B cell (primary cell): ENCODE measurements around the gene PLPP2. TPM values are rescaled to one million over a fixed set of nuclear protein-coding genes. Genes with fewer than 3 reads are reported as not detected.

Experiments
- ATAC-seq: fragments of 200-7000 bp; cut with Tn5 transposase; one replicate; pipeline ENCODE4 v1.10.0; 2021; ENCODE audit warnings: low read depth, mild to moderate bottlenecking, moderate number of reproducible peaks, moderate library complexity
- CTCF ChIA-PET: fragments of 350-600 bp; sonication (Branson Sonifier 250); formaldehyde crosslinking; loops from one replicate; lab custom pipeline; 2021; ENCODE audit warnings: antibody characterized with exemption, inconsistent platforms; lab: Charles Lee
- POLR2A ChIA-PET: fragments of 350-600 bp; sonication (Branson Sonifier 250); formaldehyde crosslinking; loops from one replicate; lab custom pipeline; 2021; ENCODE audit warnings: antibody characterized with exemption; lab: Charles Lee
- DNase-seq: peaks from one replicate; pipeline ENCODE4 v3.0.0; 2013
- H2AFZ ChIP-seq: 2 replicates; pipeline ENCODE4 v1.6.1; 2012; ENCODE audit warnings: mild to moderate bottlenecking, low read depth, low read length; ENCODE audit not compliant: insufficient read depth, poor library complexity, severe bottlenecking
- H3K27ac ChIP-seq, 2 donors: 1 replicate in 1 of 2; 2 replicates in 1 of 2; pipeline ENCODE4 v1.5.1; 2012 to 2013; ENCODE audit warnings: low read length in 2 of 2, mild to moderate bottlenecking in 2 of 2, moderate library complexity in 1 of 2
- H3K27me3 ChIP-seq, 4 experiments: fragments of 200-600 bp in 1 of 4; sonication (generic) in 1 of 4; replicated peaks in 1 of 4; 1 replicate in 2 of 4; 2 replicates in 2 of 4; pipeline versions ENCODE4 v1.6.1 to v1.7.0; 2013 to 2016; ENCODE audit warnings: low read length in 3 of 4, mild to moderate bottlenecking in 2 of 4, mixed read lengths in 1 of 4, moderate library complexity in 1 of 4; ENCODE audit not compliant: insufficient read depth in 4 of 4, control insufficient read depth in 3 of 4; ENCODE audit errors: control extremely low read depth in 1 of 4
- H3K36me3 ChIP-seq, 2 experiments: replicated peaks in 1 of 2; 1 replicate in 1 of 2; 2 replicates in 1 of 2; pipeline versions ENCODE4 v1.6.1 to v1.7.1; 2013; ENCODE audit warnings: low read length in 1 of 2; ENCODE audit not compliant: insufficient read depth in 2 of 2, control insufficient read depth in 1 of 2; ENCODE audit errors: control extremely low read depth in 1 of 2, extremely low read depth in 1 of 2
- H3K4me1 ChIP-seq, 2 donors: fragments of 200-600 bp in 1 of 2; sonication (generic) in 1 of 2; 1 replicate in 1 of 2; 2 replicates in 1 of 2; pipeline versions ENCODE4 v1.5.1 to v1.6.1; 2013 to 2017; ENCODE audit warnings: low read length in 2 of 2; ENCODE audit not compliant: control insufficient read depth in 2 of 2, insufficient read depth in 2 of 2
- H3K4me2 ChIP-seq: replicated peaks from 2 replicates; pipeline ENCODE3; 2012; ENCODE audit warnings: mild to moderate bottlenecking, low read depth, low read length; ENCODE audit not compliant: poor library complexity, severe bottlenecking
- H3K4me3 ChIP-seq, 5 experiments: fragments of 200-600 bp in 1 of 5; sonication (generic) in 1 of 5; 1 replicate in 3 of 5; 2 replicates in 2 of 5; pipeline versions ENCODE4 v1.5.1 to v1.7.0; 2011 to 2016; ENCODE audit warnings: low read length in 4 of 5, mild to moderate bottlenecking in 4 of 5, low read depth in 2 of 5, control low read depth in 1 of 5, moderate library complexity in 1 of 5; ENCODE audit not compliant: insufficient read depth in 1 of 5; ENCODE audit errors: control extremely low read depth in 1 of 5, extremely low read depth in 1 of 5
- H3K79me2 ChIP-seq: fragments of 200-600 bp; sonication (generic); one replicate; pipeline ENCODE4 v1.6.0; 2016; ENCODE audit warnings: low read length; ENCODE audit not compliant: control insufficient read depth, insufficient read depth
- H3K9ac ChIP-seq: fragments of 200-600 bp; sonication (generic); 2 replicates; pipeline ENCODE4 v1.6.1; 2017; ENCODE audit warnings: mild to moderate bottlenecking, low read length, moderate library complexity
- H3K9me3 ChIP-seq, 3 donors: one replicate each; pipeline versions ENCODE4 v1.6.1 to v1.7.1; 2013; ENCODE audit warnings: low read length in 2 of 3; ENCODE audit not compliant: control insufficient read depth in 2 of 3, insufficient read depth in 1 of 3; ENCODE audit errors: control extremely low read depth in 1 of 3
- H4K20me1 ChIP-seq: 2 replicates; pipeline ENCODE4 v1.6.0; 2012; ENCODE audit warnings: mild to moderate bottlenecking, low read length; ENCODE audit not compliant: insufficient read depth, control insufficient read depth, poor library complexity, severe bottlenecking
- H3K27ac Mint-ChIP-seq: one replicate; pipeline ENCODE4 v1.8.0; 2021; ENCODE audit warnings: mixed read lengths
- H3K27me3 Mint-ChIP-seq: one replicate; pipeline ENCODE4 v1.8.0; 2021; ENCODE audit warnings: mixed read lengths
- H3K4me1 Mint-ChIP-seq: one replicate; pipeline ENCODE4 v1.8.0; 2021; ENCODE audit warnings: mixed read lengths
- H3K4me3 Mint-ChIP-seq: one replicate; pipeline ENCODE4 v1.8.0; 2021; ENCODE audit warnings: mixed read lengths
- H3K9me3 Mint-ChIP-seq: one replicate; pipeline ENCODE4 v1.8.0; 2022; ENCODE audit warnings: mixed read lengths; ENCODE audit not compliant: insufficient read depth
- EZH2 ChIP-seq: IDR thresholded peaks from 2 replicates; pipeline ENCODE4 v1.6.1; 2012; ENCODE audit warnings: borderline replicate concordance, low read depth, mild to moderate bottlenecking, moderate library complexity, low read length; ENCODE audit not compliant: insufficient read depth, poor library complexity, severe bottlenecking
- WGBS: methylation state at CpG from one replicate; pipeline ENCODE4 v1.1.5; 2013; ENCODE audit warnings: missing lambda C conversion rate; ENCODE audit not compliant: insufficient coverage; 5-methylcytosine and 5-hydroxymethylcytosine counted together
- intact Hi-C: fragments of 100-400 bp; cut with micrococcal nuclease; formaldehyde crosslinking; loops from one replicate; pipeline ENCODE4 v1.10.0; 2022
- polyA plus RNA-seq: library from polyadenylated mRNA; depleted of rRNA; stranded (reverse); fragments of >200 nt; gene quantifications from 2 replicates; pipeline ENCODE4 v1.2.3, GENCODE V29; 2012
- total RNA-seq, 2 donors: library from RNA; stranded (reverse); fragments of 120-200 nt in 1 of 2; gene quantifications; 1 replicate in 1 of 2; 2 replicates in 1 of 2; pipeline versions ENCODE4 v1.2.3 to v1.2.4, GENCODE V29; 2013 to 2022
- TF ChIP-seq, protein P1 (sequence below): fragments of 200-600 bp; IDR thresholded peaks from one replicate; pipeline ENCODE4 v1.8.0; 2022; ENCODE audit warnings: antibody characterized with exemption, mild to moderate bottlenecking

PLPP2 gene
- total and polyA plus RNA-seq, 2 donors (not counting 1 experiment from before 2014, with no cell fraction given) = 0.37 to 1.3 TPM

DNA sequence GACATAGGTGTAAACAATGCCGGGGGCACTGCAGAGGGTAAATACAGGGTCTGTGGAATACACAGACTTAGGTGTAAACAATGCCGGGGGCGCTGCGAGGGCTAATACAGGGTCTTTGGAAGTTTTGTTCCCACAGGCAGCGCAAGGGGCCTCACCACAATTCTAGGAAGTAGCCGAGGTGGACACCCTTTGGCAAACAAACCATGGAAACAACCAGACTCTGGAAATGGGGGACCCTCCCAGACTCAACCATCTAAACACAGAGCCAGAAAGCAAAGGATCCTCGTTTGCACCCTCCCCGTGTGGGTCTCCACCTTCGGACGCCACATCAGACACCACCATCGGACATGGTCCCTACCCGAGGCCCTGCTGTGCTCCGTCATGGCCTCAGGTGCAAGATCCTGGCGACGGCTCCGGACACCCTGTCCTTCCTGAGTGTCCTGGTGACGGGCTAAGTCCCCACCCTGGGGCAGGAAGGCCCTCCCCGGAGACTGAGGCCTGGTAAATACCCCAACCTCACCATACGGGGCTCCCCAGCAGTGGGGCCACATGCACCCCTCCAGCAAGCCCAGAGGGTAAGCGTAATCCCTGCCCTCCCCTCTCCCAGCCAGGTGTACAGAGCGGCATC lies 16.7 kb upstream of the PLPP2 start:
- H2AFZ ChIP-seq = no peak overlapping the region
- peaks cover 4% of the 10 kb centered on the region for H3K79me2 ChIP-seq
- H4K20me1 ChIP-seq = peaks cover 13% of the 10 kb centered on the region
- H3K9me3 ChIP-seq = no peaks in the 10 kb centered on the region
- no peaks in the 10 kb centered on the region for H3K4me1 Mint-ChIP-seq
- no peak overlapping the region for H3K27ac ChIP-seq
- H3K27me3 ChIP-seq = no peaks in the 10 kb centered on the region
- H3K4me2 ChIP-seq = no peak overlapping the region
- H3K9ac ChIP-seq = no peak overlapping the region
- no peak for DNase-seq
- H3K9me3 Mint-ChIP-seq = no peaks in the 10 kb centered on the region
- POLR2A ChIA-PET = no interaction called here
- no peaks in the 10 kb centered on the region for H3K27me3 Mint-ChIP-seq
- no peak overlapping the region for H3K4me3 Mint-ChIP-seq
- intact Hi-C loops = no loop called here
- peaks cover 0 to 21% of the 10 kb centered on the region in 2 experiments for H3K36me3 ChIP-seq
- ATAC-seq = no peak
- TF ChIP-seq EZH2 = no peak
- TF ChIP-seq, protein P1, sequence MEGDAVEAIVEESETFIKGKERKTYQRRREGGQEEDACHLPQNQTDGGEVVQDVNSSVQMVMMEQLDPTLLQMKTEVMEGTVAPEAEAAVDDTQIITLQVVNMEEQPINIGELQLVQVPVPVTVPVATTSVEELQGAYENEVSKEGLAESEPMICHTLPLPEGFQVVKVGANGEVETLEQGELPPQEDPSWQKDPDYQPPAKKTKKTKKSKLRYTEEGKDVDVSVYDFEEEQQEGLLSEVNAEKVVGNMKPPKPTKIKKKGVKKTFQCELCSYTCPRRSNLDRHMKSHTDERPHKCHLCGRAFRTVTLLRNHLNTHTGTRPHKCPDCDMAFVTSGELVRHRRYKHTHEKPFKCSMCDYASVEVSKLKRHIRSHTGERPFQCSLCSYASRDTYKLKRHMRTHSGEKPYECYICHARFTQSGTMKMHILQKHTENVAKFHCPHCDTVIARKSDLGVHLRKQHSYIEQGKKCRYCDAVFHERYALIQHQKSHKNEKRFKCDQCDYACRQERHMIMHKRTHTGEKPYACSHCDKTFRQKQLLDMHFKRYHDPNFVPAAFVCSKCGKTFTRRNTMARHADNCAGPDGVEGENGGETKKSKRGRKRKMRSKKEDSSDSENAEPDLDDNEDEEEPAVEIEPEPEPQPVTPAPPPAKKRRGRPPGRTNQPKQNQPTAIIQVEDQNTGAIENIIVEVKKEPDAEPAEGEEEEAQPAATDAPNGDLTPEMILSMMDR = no peak
- WGBS = 97% methylated on average over 21 of the region's 21 CpGs
- H3K4me3 ChIP-seq = no peak overlapping the region
- no peaks in the 10 kb centered on the region for H3K4me1 ChIP-seq
- H3K27ac Mint-ChIP-seq = no peak overlapping the region
- CTCF ChIA-PET = no interaction called here

DNA sequence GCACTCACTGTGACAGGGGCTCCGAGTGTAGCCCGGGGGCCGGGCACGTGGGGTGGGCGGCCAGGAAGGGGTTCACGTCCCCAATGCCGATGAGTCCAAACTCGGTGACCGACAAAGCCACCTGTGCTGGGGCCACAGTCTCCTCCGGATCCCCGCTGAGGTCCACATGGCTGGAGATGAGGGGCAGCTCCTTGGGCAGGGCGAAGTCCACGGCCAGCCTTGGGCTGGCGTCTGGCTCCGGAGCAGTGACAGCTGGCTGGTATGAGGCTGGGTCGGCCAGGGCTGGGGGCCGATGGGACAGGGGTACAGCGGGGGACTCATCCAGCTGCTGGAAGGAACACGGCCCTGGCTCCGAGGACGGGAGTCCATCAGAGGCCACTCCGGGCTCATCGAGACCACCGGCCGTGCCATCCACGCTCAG lies 15.9 kb upstream of the PLPP2 start:
- H3K4me3 Mint-ChIP-seq = no peak overlapping the region
- H3K27ac Mint-ChIP-seq = no peak overlapping the region
- H3K9me3 Mint-ChIP-seq = no peaks in the 10 kb centered on the region
- H3K79me2 ChIP-seq = peaks cover 4% of the 10 kb centered on the region
- H3K4me3 ChIP-seq = no peak overlapping the region
- H3K4me1 ChIP-seq = no peaks in the 10 kb centered on the region
- peaks cover 0 to 21% of the 10 kb centered on the region in 2 experiments for H3K36me3 ChIP-seq
- no peaks in the 10 kb centered on the region for H3K9me3 ChIP-seq
- no peak for ATAC-seq
- H3K9ac ChIP-seq = no peak overlapping the region
- intact Hi-C loops = no loop called here
- H3K4me2 ChIP-seq = no peak overlapping the region
- no peaks in the 10 kb centered on the region for H3K27me3 ChIP-seq
- CTCF ChIA-PET = no interaction called here
- no peak for DNase-seq
- no peak overlapping the region for H3K27ac ChIP-seq
- no peak overlapping the region for H2AFZ ChIP-seq
- H3K4me1 Mint-ChIP-seq = no peaks in the 10 kb centered on the region
- over 99% methylated on average over 26 of the region's 26 CpGs for WGBS
- POLR2A ChIA-PET = no interaction called here
- TF ChIP-seq, protein P1 = no peak
- no peak for TF ChIP-seq EZH2
- H4K20me1 ChIP-seq = peaks cover 13% of the 10 kb centered on the region
- H3K27me3 Mint-ChIP-seq = no peaks in the 10 kb centered on the region
